Activated T-cell treated with anti-CD3 and anti-CD28 coated beads, Interleukin-2, amount 50 U/mL, for 4 hours (primary cell): Measurements from ENCODE around the gene ARSI. TPM values are rescaled to one million over a fixed set of nuclear protein-coding genes. Genes with fewer than 3 reads are reported as not detected.
"Not testable (repeated sequence)": the region's sequence is repeated elsewhere in the genome, so short reads cannot be mapped to it uniquely, and the experiment has no call there.

Source experiments
- ATAC-seq, 2 donors: fragments of 200-7000 bp; cut with Tn5 transposase; one replicate each; pipeline ENCODE4 v1.10.0; 2021
- DNase-seq: peaks from one replicate; pipeline ENCODE4 v3.0.0-alpha.2; 2020
- H3K27me3 Mint-ChIP-seq: one replicate; pipeline ENCODE4 v1.8.0; 2021; ENCODE audit warnings: low read depth, mixed read lengths
- H3K36me3 Mint-ChIP-seq: one replicate; pipeline ENCODE4 v1.8.0; 2022; ENCODE audit warnings: mixed read lengths; ENCODE audit not compliant: insufficient read depth
- H3K4me1 Mint-ChIP-seq: one replicate; pipeline ENCODE4 v1.8.0; 2021; ENCODE audit warnings: low read depth, mixed read lengths
- H3K4me3 Mint-ChIP-seq: one replicate; pipeline ENCODE4 v1.8.0; 2021; ENCODE audit warnings: mild to moderate bottlenecking, moderate library complexity, mixed read lengths
- H3K9me3 Mint-ChIP-seq: one replicate; pipeline ENCODE4 v1.8.0; 2021; ENCODE audit warnings: mixed read lengths
- total RNA-seq, 3 donors: library from RNA; stranded (reverse); gene quantifications; one replicate each; pipeline ENCODE4 v1.2.1, GENCODE V29; 2021

Gene ARSI
- total RNA-seq, 3 donors from 2014 or later, result not detected

DNA sequence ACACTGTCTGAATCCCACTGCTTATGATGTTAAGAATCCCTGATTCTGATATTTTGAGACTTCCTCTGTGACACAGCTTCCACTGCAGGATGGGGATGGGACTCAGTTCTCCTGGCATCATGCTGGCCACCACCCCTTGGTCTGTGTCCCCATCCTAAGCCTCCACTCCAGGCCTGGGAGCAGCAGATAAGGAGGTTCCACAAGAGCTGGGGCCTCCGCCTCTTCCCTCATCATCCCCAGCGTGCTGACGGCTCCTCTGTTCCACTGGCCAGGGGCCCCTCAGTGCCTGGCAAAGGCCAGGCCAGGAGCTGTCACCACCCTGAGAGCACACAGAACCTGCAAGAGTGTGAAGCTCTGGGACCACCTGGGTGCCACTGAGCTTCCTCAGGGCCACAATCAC, 53.8 kb downstream of the ARSI start:
- no peaks in the 10 kb centered on the region for H3K4me1 Mint-ChIP-seq
- no peak for DNase-seq
- H3K9me3 Mint-ChIP-seq, result no peaks in the 10 kb centered on the region
- ATAC-seq, result no peak
- H3K27me3 Mint-ChIP-seq, result peaks cover 3% of the 10 kb centered on the region
- H3K36me3 Mint-ChIP-seq, result no peaks in the 10 kb centered on the region
- no peak overlapping the region for H3K4me3 Mint-ChIP-seq

DNA sequence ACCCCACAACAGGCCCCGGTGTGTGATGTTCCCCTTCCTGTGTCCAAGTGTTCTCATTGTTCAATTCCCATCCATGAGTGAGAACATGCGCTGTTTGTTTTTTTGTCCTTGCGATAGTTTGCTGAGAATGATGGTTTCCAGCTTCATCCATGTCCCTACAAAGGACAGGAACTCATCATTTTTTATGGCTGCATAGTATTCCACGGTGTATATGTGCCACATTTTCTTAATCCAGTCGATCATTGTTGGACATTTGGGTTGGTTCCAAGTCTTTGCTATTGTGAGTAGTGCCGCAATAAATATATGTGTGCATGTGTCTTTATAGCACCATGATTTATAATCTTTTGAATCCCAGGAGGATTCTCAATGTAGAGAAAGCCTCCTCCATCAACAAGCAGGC, 54.2 kb downstream of the ARSI start:
- H3K27me3 Mint-ChIP-seq, DNase-seq, H3K36me3 Mint-ChIP-seq, H3K4me3 Mint-ChIP-seq, H3K4me1 Mint-ChIP-seq, H3K9me3 Mint-ChIP-seq, ATAC-seq: not testable (repeated sequence)

GRCh38 chr5:150247726-150248125, 55.0 kb downstream of the ARSI start:
- no peaks in the 10 kb centered on the region for H3K36me3 Mint-ChIP-seq
- H3K4me3 Mint-ChIP-seq, result no peak overlapping the region
- ATAC-seq (no peak), DNase-seq (no peak)
- H3K4me1 Mint-ChIP-seq, result no peaks in the 10 kb centered on the region
- no peaks in the 10 kb centered on the region for H3K9me3 Mint-ChIP-seq
- peaks cover 3% of the 10 kb centered on the region for H3K27me3 Mint-ChIP-seq

DNA sequence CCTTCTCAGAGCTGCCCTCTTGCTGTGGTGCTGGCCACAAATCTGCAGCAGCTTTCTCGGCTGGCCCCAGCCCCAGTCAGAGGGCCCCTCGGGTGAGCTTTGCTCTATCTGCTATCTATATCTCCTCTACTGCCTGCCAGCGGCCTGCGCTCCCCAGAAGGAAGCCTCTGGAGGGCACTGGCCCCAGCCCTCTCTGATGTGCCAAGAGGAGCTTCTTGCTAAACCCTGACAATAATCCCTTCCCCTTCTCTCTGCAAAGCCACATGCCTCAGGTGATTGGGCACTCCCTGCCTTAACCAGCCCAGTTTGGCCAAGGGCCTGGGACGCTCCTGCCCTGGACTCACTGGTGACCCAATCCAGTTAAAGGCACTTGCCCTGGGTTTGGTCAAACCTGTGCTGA, 55.9 kb downstream of the ARSI start:
- DNase-seq (no peak), ATAC-seq (no peak)
- H3K36me3 Mint-ChIP-seq, result no peaks in the 10 kb centered on the region
- no peaks in the 10 kb centered on the region for H3K9me3 Mint-ChIP-seq
- peaks cover 3% of the 10 kb centered on the region for H3K27me3 Mint-ChIP-seq
- H3K4me1 Mint-ChIP-seq, result no peaks in the 10 kb centered on the region
- H3K4me3 Mint-ChIP-seq, result no peak overlapping the region

DNA sequence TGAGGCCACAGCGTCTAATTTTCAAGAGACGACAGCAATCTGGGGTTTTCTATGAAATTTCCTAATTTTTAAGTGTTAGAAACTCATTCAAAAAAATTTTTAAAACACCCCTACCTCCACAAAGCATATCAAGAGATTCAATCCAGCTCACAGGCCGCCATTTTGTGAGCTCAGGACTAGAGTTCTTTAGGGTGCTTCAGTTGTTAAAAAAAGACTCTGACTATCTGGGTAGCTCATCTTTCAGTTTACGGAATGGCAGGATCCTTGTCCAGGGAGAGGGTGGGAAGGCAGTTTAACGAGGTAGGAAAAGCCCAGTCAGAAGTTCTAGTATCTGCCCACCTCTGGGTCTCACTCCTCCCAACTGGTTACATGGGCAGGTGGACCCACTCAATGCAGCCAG, 56.3 kb downstream of the ARSI start:
- H3K36me3 Mint-ChIP-seq, result no peaks in the 10 kb centered on the region

More for the DNA sequence above, 56.3 kb downstream of the ARSI start:
- ATAC-seq (no peak), DNase-seq (no peak)
- Mint-ChIP-seq H3K27me3 (peaks cover 3% of the 10 kb centered on the region), H3K4me3 (no peak overlapping the region), H3K9me3 (no peaks in the 10 kb centered on the region), H3K4me1 (no peaks in the 10 kb centered on the region)

Other genes starting within 250 kb of the ARSI start
- gene CSF1R, start 216.4 kb downstream of the ARSI start, total RNA-seq, result under 1 TPM; 0.10 to 0.46 (median 0.26) TPM
- under 1 TPM; 0.19 to 0.40 (median 0.37) TPM for gene PDGFRB, start 147.1 kb downstream of the ARSI start, total RNA-seq
- gene CDX1, start 136.1 kb downstream of the ARSI start, total RNA-seq, result under 1 TPM in 1 of 3 donors, not detected in 2; 0.13 TPM
- gene SLC6A7, start 112.8 kb downstream of the ARSI start, total RNA-seq, result not detected
- gene CAMK2A, start 13.1 kb downstream of the ARSI start, total RNA-seq, result not detected
- gene TCOF1, start 54.8 kb upstream of the ARSI start, total RNA-seq, result 100 to 1,000 TPM; 153 to 160 (median 156) TPM
- 100 to 1,000 TPM; 230 to 299 (median 241) TPM for gene CD74, start 110.0 kb upstream of the ARSI start, total RNA-seq
- 1,000 to 10,000 TPM; 2,955 to 3,473 (median 3,075) TPM for gene RPS14, start 146.8 kb upstream of the ARSI start, total RNA-seq
- 1 to 10 TPM; 5.0 to 8.0 (median 5.6) TPM for gene NDST1, start 205.2 kb upstream of the ARSI start, total RNA-seq